GM19468 (cell line): ENCODE results near the gene MAD1L1.

Experiments used
- ATAC-seq: cut with Tn5 transposase; IDR thresholded peaks from one replicate; pipeline ENCODE4 v1.9.1; 2021; ENCODE audit warnings: mild to moderate bottlenecking, moderate library complexity, moderate number of reproducible peaks; ENCODE audit not compliant: unreplicated experiment; ENCODE audit errors: extremely low read depth

MAD1L1 gene

GRCh38 chr7:2146676-2147472, 85.9 kb downstream of the MAD1L1 start:
- no peak for ATAC-seq

DNA sequence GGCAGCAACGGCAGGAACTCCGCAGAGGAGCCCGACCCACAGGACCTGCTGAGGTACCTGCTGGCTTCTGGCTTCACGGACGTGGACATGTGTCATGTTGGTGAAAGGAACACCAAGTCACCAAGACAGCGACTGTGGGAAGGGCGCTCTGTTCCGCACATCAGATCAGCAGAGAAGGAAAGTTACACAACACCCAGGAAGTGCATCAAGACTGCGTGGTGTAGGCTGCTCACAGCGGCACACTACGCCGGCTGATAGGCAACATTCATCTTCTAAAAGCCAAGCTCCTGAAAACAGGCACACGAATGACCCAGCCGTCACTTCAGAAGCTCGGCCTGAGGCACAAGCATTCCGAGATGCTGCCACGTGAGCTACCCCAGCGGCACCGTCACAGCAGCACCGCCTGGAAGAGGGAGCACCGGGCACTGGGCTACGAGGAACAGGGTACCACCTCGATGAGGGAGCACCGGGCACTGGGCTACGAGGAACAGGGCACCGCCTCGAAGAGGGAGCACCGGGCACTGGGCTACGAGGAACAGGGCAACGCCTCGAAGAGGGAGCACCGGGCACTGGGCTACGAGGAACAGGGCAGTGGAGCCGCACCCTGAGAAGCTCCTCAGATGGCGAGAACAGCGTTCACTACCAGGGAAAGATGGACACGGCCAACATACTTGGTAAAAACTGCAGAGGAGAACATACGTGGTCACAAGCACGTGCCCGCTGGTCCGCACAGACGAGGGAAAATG, 86.7 kb downstream of the MAD1L1 start:
- no peak for ATAC-seq

DNA sequence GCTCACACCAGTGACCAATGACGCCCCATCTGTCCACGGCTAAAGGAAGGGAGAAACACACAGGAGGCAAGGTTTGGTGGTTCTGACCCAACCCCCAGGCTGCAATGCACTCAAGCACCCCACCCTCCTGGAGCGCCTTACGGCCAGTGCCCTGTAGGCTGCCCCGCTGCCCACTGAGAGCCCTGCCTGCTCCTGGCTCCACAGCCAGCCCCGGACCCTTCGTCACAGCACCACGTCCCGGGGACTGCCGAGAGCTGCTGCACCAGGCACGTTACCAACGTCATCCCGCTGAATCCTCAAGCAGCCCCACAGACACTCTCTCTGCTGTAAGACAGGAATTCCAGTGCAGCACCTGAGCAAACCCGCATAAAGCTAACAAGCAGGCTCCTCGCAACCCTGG, 87.8 kb downstream of the MAD1L1 start:
- no peak for ATAC-seq

- ATAC-seq = no peak
Observed at GRCh38 chr7:2143981-2144595, 88.7 kb downstream of the MAD1L1 start.

DNA sequence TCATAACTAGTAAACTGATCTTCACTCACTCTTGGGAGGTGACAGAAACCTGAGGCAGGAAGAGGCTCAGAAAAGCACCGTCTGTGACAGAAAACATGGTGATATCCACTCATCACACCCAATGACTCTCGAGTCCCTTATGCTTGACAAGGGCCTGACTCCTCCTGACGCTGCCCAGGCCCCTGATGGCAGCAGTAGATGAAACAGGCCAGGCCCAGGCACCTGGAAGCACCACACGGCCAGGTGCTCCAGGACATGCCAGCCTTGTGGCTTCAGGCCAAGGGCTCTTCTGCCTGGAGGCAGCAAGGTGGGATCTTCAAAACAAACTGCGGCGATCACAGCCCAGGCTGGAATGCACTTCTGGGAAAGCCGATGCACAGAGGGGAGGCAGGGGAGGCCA, 89.3 kb downstream of the MAD1L1 start:
- ATAC-seq = no peak

- ATAC-seq = no peak
Observed at GRCh38 chr7:2142386-2142785, 90.4 kb downstream of the MAD1L1 start.

GRCh38 chr7:2141651-2142050, 91.1 kb downstream of the MAD1L1 start:
- ATAC-seq = no peak

- ATAC-seq = no peak
Observed at GRCh38 chr7:2141021-2141410, 91.7 kb downstream of the MAD1L1 start.

DNA sequence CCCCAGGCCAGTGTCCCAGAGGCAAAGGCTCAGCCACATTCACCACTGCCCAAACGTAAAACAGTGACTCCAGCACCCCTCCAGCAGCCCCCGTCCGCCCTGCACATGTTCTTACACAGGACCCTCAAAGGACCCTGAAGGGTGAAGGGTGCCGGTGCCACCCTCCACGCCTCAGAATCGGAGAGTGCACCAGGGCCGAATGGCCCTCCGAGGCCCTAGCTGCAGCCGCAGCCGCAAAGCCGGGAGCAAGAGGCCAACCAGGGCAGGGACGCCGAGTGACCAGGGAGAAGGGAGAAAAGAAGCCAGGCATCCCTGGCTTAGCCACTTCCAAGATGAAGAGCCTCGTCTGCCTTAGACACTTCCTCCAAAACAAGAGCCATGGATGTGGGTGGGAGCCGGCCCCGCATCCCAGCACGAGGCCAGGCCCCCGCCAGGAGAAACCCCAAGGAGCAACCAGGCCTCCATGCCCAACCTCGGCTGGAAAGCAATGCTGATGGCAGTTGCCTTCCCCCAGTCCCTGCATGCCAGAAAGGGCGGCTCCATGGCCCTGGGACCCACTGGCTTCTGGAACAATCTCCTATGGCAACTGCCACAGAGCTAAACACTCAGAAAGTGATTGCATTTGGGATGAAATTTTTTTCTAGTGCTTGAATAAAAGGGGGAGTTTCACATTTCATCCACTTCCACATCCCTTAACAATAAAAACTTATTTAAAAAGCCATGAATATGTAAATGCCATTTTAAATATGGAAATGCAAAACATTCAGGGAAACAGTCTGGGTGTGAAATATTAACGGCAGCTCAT, 92.3 kb downstream of the MAD1L1 start:
- ATAC-seq = no peak

DNA sequence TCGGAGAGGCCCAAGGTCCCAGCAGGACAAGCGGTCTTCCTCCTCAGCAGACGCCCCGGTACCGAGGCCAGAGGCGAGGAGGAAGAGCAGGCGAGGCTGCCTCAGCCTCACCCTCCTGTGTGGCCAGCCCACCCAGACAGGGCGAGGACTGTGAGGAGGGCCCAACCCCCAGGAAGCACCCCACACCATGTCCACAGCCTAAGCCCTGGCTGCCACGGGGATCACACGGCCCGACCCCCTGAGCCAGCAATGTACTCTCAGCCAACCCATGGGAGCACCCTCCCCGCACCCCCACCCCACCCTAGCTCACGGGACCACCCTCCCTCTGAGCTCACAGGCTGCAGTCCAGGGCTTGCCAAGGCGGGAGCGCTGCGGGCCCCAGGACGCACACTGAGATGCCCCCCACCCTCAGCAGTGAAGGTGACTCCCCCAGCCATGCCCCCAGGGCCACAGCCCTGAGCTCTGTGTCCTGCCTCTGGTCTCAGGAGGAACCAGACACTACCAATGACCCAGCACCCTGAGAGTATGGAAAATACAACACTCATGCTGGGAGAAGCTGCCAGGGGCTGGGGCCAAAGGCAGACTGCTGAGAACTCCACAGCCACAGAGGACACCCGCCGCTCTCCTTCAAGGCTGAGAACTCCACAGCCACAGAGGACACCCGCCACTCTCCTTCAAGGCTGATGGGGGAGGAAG, 93.6 kb downstream of the MAD1L1 start:
- no peak for ATAC-seq

- ATAC-seq = no peak
Observed at GRCh38 chr7:2138146-2138765, 94.5 kb downstream of the MAD1L1 start.

DNA sequence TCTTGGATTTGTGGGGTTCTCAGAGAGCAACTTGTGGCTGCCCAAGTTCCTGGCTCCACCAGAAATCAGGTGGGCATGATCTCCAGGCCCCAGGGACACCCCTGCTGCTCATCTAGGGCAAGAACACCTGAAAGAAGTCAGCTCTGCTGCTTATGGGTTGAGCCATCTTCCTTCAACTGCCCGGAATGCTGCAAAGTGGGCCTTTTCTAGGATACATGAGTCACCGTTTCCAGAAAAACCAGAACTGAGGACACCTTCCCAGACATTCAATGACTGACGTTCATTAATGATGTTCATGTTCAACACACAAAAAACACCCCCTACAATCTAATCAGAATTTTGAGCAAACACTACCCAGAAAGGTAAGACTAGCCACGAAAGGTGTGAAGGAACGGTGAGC, 98.0 kb downstream of the MAD1L1 start:
- ATAC-seq = no peak

DNA sequence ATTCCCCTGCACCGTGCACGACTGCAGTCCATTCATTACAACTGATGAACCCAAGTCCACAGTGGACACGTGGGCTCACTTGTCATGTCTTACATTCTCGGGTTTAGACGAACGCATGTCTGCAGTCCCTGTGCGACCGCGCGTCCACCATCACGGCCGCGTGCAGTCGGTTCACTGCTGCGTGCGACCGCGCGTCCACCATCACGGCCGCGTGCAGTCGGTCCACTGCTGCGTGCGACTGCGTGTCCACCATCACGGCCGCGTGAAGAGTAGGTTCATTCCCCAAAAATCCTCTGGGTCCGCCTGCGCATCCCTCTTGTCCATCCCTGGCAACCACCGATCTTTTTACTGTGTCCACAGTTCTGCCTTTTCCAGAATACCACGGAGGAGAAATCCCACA, 100.5 kb downstream of the MAD1L1 start:
- no peak for ATAC-seq

DNA sequence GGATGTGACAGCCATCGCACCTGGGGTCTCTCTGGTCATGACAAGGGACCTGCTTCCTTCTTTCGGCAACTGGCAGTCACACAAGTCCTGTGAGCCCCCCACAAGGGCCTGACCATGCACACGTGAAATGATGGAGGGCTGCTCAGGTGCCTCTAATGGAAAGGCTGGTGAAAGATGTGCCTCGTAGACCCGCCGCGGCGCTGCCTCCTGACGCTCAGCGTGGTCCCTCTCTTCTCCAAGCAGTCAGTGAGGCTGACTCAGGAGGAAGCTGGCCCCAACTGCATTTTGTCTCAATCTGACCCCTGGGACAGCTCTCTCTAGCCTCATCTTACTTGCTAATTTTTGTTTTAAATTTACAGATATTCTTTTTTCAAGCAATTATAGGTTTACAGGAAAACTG, 100.9 kb downstream of the MAD1L1 start:
- no peak for ATAC-seq

DNA sequence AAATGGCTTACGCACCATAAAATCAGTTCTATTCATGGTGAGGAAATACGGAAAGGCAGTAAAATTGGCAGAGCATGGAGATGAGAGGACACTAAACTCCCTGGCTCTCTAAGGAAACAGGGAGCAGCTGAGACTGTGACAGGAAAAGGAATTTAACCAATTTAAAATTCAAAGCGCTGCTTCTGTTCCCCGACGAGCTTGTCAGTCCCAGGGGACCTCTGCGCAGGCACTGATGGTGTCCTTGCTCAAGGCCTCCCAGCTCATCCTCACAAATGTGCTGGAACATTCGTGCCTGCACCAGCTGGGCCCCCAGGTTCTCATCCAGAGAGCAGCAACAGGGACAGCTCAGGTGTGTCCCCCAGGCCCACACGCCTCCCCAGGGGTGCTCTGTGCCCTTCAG, 101.4 kb downstream of the MAD1L1 start:
- no peak for ATAC-seq

DNA sequence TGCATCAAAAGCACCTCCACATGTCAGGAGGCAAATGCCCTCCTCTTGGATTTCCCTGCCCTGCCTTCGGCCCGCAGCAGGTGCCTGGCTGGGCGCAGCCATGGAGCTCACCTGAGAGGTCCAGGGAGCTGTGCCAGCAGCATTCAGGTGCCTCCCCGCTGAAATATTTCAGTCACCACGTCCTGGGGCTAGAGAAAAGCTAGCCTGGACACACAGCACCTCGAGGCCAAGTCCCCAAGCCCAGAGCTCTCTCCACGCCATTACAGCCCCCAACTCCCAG, 102.7 kb downstream of the MAD1L1 start:
- no peak for ATAC-seq

- no peak for ATAC-seq
Observed at GRCh38 chr7:2129323-2130095, 103.2 kb downstream of the MAD1L1 start.

GRCh38 chr7:2128601-2129322, 104.0 kb downstream of the MAD1L1 start:
- ATAC-seq = no peak
